PFSK-1 (cell line): ENCODE measurements around the gene NECAB3.

Experiments used
- POLR2AphosphoS5 ChIP-seq: IDR thresholded peaks from 2 replicates; pipeline ENCODE4 v1.6.1; 2012; ENCODE audit warnings: low read depth, mild to moderate bottlenecking, control low read depth, low read length, moderate library complexity
- REST ChIP-seq, 2 experiments: IDR thresholded peaks; 2 replicates each; pipeline versions ENCODE4 v1.6.1 to v1.8.0; 2011 to 2012; ENCODE audit warnings: low read depth in 2 of 2, low read length in 2 of 2, control low read depth in 1 of 2, inconsistent platforms in 1 of 2, mild to moderate bottlenecking in 1 of 2, moderate library complexity in 1 of 2; ENCODE audit not compliant: insufficient read depth in 1 of 2
- TAF1 ChIP-seq: IDR thresholded peaks from 2 replicates; pipeline ENCODE4 v1.6.1; 2012; ENCODE audit warnings: low read length, control low read depth, borderline replicate concordance; ENCODE audit not compliant: insufficient read depth

GRCh38 chr20:33662172-33662571, 12.1 kb downstream of the NECAB3 start, which contains the start of gene C20orf144:
- TF ChIP-seq TAF1 (no peak), REST (IDR thresholded peaks at IDR 0.05; ENCODE audit: insufficient read depth in 1 of 2, low read depth in 2 of 2, low read length in 2 of 2) (no peak), POLR2AphosphoS5 (no peak)
